HG02798 (cell line): Measurements from ENCODE around the gene LMF1.
"Not testable (repeated sequence)": the region's sequence is repeated elsewhere in the genome, so short reads cannot be mapped to it uniquely, and the experiment has no call there.

Experiments
- ATAC-seq: cut with Tn5 transposase; IDR thresholded peaks from one replicate; pipeline ENCODE4 v1.9.1; 2021; ENCODE audit warnings: mild to moderate bottlenecking; ENCODE audit not compliant: unreplicated experiment, poor library complexity

LMF1 gene

DNA sequence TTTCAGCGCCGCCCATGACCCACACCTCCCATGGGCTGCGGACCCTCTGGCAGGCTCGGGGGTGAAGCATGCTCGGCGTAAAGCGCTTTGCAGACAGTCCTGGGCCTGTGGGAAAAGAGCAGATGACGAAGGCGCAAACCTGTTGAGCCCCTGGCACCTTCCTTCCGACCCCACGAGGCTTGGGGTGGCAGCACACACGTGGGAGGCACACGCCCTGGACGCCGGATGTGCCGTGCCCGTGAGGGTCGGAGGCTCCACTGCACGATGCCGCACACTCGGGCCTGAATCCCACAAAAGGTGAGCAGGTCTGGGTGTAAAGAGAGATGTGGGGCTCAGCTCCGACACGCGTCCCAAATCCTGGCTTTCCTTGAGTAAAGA, 71.1 kb downstream of the LMF1 start:
- no peak for ATAC-seq

DNA sequence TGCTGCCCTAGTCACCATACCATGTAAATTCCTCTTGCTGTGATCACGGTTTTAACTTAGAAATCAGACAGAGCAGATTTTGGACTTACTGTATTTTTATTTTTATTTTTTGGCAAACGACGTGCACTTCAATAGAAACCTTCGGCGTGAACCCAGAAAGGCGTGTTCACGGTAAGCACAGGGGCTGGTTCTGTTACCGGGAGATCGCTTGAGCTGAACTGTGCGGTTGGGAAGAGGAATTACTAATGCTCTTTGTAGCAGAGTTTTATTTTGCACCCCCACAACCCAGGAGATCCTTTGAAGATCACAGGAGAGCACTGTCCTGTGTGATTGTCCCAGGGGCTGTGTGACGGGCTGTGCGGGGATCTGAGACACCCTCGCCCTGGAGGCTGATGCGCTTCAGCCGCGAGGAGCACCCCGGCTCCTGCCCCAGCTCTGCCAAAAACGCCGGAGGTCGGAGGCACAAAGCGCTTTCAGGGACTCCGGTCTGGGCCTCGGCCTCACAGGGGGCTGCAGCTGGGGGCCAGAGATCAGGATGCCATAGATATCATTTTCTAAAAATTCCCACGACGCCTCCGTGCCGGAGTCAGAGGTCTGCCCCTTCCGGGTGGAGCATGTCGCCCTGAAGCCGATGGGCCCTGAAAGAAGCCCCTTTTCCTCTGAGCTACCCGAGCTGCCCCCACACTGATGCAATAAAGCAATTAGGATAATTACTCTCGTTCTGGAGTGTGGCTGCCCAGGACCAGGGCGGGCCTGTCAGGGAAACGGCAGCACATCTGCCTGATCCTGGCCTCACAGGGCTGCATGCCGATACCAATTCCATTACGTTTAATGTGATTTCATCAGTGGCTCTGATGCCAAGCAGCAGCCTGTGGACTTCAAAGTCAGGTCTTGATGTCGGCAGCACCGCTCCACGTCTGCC, 71.8 kb downstream of the LMF1 start:
- no peak for ATAC-seq

DNA sequence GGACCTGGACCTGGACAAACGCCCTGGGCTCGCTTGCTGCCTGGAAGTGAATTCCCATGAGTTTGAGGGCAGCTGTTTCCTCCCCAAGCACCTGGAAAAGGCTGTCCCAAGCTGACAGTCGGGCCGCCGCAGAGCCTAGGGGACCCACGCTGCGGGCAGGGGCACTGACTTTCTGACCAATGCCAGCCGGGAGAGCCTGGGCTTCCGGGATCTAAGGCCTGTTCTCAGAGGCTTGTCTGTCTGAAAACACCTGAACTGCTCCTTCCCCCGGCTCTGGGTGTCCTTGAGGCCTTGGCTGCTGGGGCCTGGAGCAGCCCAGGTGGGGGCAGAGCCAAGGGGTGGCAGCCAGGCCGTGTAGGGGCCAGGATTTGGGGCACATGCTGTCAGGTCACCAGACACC, 72.6 kb downstream of the LMF1 start:
- no peak for ATAC-seq

GRCh38 chr16:897701-898100, 73.1 kb downstream of the LMF1 start:
- no peak for ATAC-seq

GRCh38 chr16:897200-897543, 73.6 kb downstream of the LMF1 start:
- no peak for ATAC-seq

GRCh38 chr16:896261-897199, 74.3 kb downstream of the LMF1 start:
- no peak for ATAC-seq

- no peak for ATAC-seq
These were observed 75.4 kb downstream of the LMF1 start for GRCh38 chr16:895371-895770.

DNA sequence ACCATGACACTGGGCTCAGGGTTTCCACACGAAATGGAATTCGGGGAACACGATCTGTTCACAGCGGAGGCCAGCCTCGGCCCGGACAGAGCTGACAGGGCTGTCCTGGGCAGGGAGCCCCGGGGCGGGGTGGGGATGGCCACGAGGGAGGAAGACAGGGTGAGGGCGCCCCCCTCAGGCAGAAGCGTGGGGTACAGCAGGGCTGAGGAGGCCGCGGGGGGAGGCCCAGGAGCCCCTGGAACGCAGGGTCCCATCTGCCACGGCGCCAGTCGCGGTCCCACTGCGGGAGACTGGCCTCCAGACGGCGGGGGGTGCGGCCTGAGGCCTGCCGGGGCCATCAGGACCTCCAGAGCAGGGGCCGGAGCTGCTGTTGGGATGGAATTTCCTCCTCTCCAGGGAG, 75.9 kb downstream of the LMF1 start:
- no peak for ATAC-seq

GRCh38 chr16:894136-894535, 76.6 kb downstream of the LMF1 start:
- ATAC-seq: no peak

- no peak for ATAC-seq
These were observed 77.4 kb downstream of the LMF1 start for GRCh38 chr16:893360-893759.

- ATAC-seq: no peak
These were observed 78.1 kb downstream of the LMF1 start for GRCh38 chr16:892536-893255.

- ATAC-seq: no peak
These were observed 78.8 kb downstream of the LMF1 start for GRCh38 chr16:892006-892405.

GRCh38 chr16:891353-891740, 79.4 kb downstream of the LMF1 start:
- ATAC-seq: no peak

GRCh38 chr16:890716-891352, 80.0 kb downstream of the LMF1 start:
- no peak for ATAC-seq

DNA sequence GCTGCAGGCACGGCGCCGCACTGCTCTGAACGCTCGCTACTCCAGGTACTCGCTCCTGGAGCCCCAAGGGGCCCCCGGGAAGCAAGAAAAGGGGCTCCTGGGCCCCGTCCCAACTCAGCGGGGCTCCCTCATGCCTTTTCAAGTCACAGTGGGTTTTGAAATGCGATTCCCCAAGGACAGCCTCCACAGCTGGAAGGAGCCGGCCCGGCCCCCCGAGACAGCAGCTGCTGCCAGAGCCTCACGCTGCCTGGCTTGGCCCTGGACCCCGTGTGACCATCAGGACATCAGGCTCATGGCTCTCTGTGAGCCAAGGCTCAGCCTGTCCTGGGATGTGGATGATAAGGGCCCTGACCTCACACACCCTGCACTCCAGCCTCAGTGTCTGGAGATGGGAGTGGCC, 80.6 kb downstream of the LMF1 start:
- no peak for ATAC-seq

- ATAC-seq: no peak
These were observed 81.2 kb downstream of the LMF1 start for GRCh38 chr16:889586-889985.

DNA sequence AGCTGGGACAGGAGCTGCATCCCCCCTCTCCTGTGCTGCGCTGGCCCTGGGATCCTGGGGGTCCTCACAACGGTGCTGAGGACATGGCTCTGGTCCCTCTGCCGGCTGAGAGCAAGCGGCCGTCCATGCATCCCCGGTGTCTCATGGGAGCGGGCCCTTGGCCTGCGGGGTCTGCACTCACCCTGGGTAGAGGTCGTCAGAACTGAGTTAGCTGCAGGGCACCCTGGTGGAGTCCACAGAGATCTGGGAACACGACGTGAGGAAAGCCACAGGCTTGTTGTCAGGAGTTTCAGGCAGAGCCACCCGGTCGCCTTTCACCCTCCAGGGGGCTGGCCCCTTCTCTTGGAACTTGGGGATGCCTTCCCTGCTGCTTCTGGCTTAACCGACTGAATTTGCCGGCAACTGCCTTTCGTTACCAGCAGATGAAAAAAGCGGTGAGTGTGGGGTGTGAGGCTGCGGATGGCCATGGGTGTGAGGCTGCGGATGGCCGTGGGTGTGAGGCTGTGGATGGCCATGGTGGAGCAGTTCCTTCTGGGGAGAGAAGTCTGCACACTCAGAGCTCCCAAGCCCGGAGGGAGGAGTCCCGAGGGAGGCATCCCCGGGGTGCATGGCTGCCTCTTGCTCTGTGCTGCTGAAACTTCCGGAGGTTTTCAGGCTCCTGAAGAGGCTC, 81.7 kb downstream of the LMF1 start:
- no peak for ATAC-seq

DNA sequence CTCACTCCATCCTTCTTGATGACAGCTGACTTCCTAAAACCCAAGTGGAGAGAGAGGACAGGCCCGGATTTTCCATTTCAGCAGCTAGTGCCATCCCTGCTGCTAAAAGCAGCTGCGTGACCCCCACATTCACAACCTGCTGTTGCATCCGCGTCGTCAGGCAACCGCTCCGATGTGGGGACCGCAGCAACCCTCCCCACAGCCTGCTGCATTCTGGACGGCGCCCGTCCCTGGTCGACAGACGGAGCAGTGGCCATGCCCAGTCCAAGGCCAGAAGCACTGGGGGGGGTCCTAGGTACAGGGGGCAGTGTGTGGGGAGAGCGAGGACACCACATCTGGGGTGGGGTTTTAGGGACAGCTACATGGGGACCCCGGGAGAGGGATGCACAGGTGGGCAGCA, 82.3 kb downstream of the LMF1 start:
- not testable (repeated sequence) for ATAC-seq

- ATAC-seq: no peak
These were observed 82.9 kb downstream of the LMF1 start for GRCh38 chr16:887846-888245.
